ENCODE data around the gene KLHL29.

KLHL29 gene

GRCh38 chr2:23448906-23449305 lies 63.9 kb downstream of the KLHL29 start:
- DNase-seq (ENCODE audit: low read depth, low spot score) = no peak

- no peak for DNase-seq (ENCODE audit: low read depth, low spot score)
Measured at GRCh38 chr2:23449413-23449812, 64.4 kb downstream of the KLHL29 start.

- DNase-seq (ENCODE audit: low read depth, low spot score) = no peak
Measured at GRCh38 chr2:23449831-23450331, 64.9 kb downstream of the KLHL29 start.

GRCh38 chr2:23452372-23452771 lies 67.4 kb downstream of the KLHL29 start:
- DNase-seq (ENCODE audit: low read depth, low spot score) = no peak

- DNase-seq (ENCODE audit: low read depth, low spot score) = no peak
Measured at GRCh38 chr2:23452853-23453420, 68.0 kb downstream of the KLHL29 start.

- DNase-seq (ENCODE audit: low read depth, low spot score) = no peak
Measured at GRCh38 chr2:23453432-23453831, 68.5 kb downstream of the KLHL29 start.

GRCh38 chr2:23453836-23454460 lies 69.0 kb downstream of the KLHL29 start:
- no peak for DNase-seq (ENCODE audit: low read depth, low spot score)

- DNase-seq (ENCODE audit: low read depth, low spot score) = no peak
Measured at GRCh38 chr2:23454501-23455120, 69.6 kb downstream of the KLHL29 start.

GRCh38 chr2:23456396-23456795 lies 71.4 kb downstream of the KLHL29 start:
- DNase-seq (ENCODE audit: low read depth, low spot score) = no peak

GRCh38 chr2:23456881-23457760 lies 72.1 kb downstream of the KLHL29 start:
- no peak for DNase-seq (ENCODE audit: low read depth, low spot score)

GRCh38 chr2:23457990-23458682 lies 73.2 kb downstream of the KLHL29 start:
- no peak for DNase-seq (ENCODE audit: low read depth, low spot score)

- no peak for DNase-seq (ENCODE audit: low read depth, low spot score)
Measured at GRCh38 chr2:23459032-23459431, 74.1 kb downstream of the KLHL29 start.

GRCh38 chr2:23460228-23460627 lies 75.2 kb downstream of the KLHL29 start:
- no peak for DNase-seq (ENCODE audit: low read depth, low spot score)

GRCh38 chr2:23460993-23461392 lies 76.0 kb downstream of the KLHL29 start:
- no peak for DNase-seq (ENCODE audit: low read depth, low spot score)

GRCh38 chr2:23464156-23464555 lies 79.2 kb downstream of the KLHL29 start:
- DNase-seq (ENCODE audit: low read depth, low spot score) = no peak

- DNase-seq (ENCODE audit: low read depth, low spot score) = no peak
Measured at GRCh38 chr2:23464905-23465537, 80.0 kb downstream of the KLHL29 start.

- DNase-seq (ENCODE audit: low read depth, low spot score) = no peak
Measured at GRCh38 chr2:23465936-23466335, 81.0 kb downstream of the KLHL29 start.

- no peak for DNase-seq (ENCODE audit: low read depth, low spot score)
Measured at GRCh38 chr2:23467618-23468017, 82.6 kb downstream of the KLHL29 start.

- no peak for DNase-seq (ENCODE audit: low read depth, low spot score)
Measured at GRCh38 chr2:23468474-23469141, 83.6 kb downstream of the KLHL29 start.

GRCh38 chr2:23469142-23469540 lies 84.2 kb downstream of the KLHL29 start:
- DNase-seq (ENCODE audit: low read depth, low spot score) = no peak
